Liver (tissue), 3 donors: ENCODE results near the gene DYNC1I2.

Source experiments
- EGR1 ChIP-seq, 2 donors: IDR thresholded peaks; 2 replicates each; pipeline ENCODE4 v1.6.1; 2016 to 2018; ENCODE audit warnings: antibody characterized with exemption in 2 of 2, low read depth in 2 of 2
- FOXA1 ChIP-seq: IDR thresholded peaks from 2 replicates; pipeline ENCODE4 v1.6.1; 2016; ENCODE audit warnings: antibody characterized with exemption
- JUND ChIP-seq, 2 donors: IDR thresholded peaks; 2 replicates each; pipeline ENCODE4 v1.6.1; 2016; ENCODE audit warnings: antibody characterized with exemption in 2 of 2
- RAD21 ChIP-seq, 2 donors: IDR thresholded peaks; 2 replicates each; pipeline ENCODE4 v1.6.1; 2016; ENCODE audit warnings: antibody characterized with exemption in 2 of 2, mild to moderate bottlenecking in 2 of 2
- REST ChIP-seq: IDR thresholded peaks from 2 replicates; pipeline ENCODE4 v1.6.1; 2016; ENCODE audit warnings: antibody characterized with exemption, mild to moderate bottlenecking
- SP1 ChIP-seq: IDR thresholded peaks from 2 replicates; pipeline ENCODE4 v1.6.1; 2018; ENCODE audit warnings: antibody characterized with exemption, mild to moderate bottlenecking
- TAF1 ChIP-seq: conservative IDR thresholded peaks from 2 replicates; pipeline ENCODE4 v1.6.1; 2016; ENCODE audit warnings: antibody characterized with exemption, mild to moderate bottlenecking
- YY1 ChIP-seq: IDR thresholded peaks from 2 replicates; pipeline ENCODE4 v1.6.1; 2016; ENCODE audit warnings: antibody characterized with exemption, mild to moderate bottlenecking
- TF ChIP-seq, protein P1 (sequence below): fragments of 150-350 bp; IDR thresholded peaks from 2 replicates; pipeline ENCODE4 v1.5.1; 2017; ENCODE audit warnings: improper control_type of control experiment, low read depth, low read length; ENCODE audit not compliant: missing input control
- TF ChIP-seq, protein P2 (sequence below): IDR thresholded peaks from 2 replicates; pipeline ENCODE4 v1.6.1; 2016; ENCODE audit warnings: antibody characterized with exemption
- TF ChIP-seq, protein P3 (sequence below): IDR thresholded peaks from 2 replicates; pipeline ENCODE4 v1.6.1; 2016; ENCODE audit warnings: antibody characterized with exemption
- TF ChIP-seq, protein P4 (sequence below): IDR thresholded peaks from 2 replicates; pipeline ENCODE4 v1.6.1; 2016; ENCODE audit warnings: antibody characterized with exemption
- donor health status: healthy.
- donor health status: healthy.

GRCh38 chr2:171671867-171672266, 15.4 kb upstream of the DYNC1I2 start:
- TF ChIP-seq, protein P1, sequence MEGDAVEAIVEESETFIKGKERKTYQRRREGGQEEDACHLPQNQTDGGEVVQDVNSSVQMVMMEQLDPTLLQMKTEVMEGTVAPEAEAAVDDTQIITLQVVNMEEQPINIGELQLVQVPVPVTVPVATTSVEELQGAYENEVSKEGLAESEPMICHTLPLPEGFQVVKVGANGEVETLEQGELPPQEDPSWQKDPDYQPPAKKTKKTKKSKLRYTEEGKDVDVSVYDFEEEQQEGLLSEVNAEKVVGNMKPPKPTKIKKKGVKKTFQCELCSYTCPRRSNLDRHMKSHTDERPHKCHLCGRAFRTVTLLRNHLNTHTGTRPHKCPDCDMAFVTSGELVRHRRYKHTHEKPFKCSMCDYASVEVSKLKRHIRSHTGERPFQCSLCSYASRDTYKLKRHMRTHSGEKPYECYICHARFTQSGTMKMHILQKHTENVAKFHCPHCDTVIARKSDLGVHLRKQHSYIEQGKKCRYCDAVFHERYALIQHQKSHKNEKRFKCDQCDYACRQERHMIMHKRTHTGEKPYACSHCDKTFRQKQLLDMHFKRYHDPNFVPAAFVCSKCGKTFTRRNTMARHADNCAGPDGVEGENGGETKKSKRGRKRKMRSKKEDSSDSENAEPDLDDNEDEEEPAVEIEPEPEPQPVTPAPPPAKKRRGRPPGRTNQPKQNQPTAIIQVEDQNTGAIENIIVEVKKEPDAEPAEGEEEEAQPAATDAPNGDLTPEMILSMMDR: no peak
- TF ChIP-seq YY1 (no peak), EGR1 (IDR thresholded peaks at IDR 0.05; ENCODE audit: low read depth in 2 of 2) (no peak), TAF1 (no peak), JUND (IDR thresholded peaks at IDR 0.05) (no peak), SP1 (no peak), REST (no peak), FOXA1 (no peak), RAD21 (IDR thresholded peaks at IDR 0.05) (no peak)
- TF ChIP-seq, protein P2, sequence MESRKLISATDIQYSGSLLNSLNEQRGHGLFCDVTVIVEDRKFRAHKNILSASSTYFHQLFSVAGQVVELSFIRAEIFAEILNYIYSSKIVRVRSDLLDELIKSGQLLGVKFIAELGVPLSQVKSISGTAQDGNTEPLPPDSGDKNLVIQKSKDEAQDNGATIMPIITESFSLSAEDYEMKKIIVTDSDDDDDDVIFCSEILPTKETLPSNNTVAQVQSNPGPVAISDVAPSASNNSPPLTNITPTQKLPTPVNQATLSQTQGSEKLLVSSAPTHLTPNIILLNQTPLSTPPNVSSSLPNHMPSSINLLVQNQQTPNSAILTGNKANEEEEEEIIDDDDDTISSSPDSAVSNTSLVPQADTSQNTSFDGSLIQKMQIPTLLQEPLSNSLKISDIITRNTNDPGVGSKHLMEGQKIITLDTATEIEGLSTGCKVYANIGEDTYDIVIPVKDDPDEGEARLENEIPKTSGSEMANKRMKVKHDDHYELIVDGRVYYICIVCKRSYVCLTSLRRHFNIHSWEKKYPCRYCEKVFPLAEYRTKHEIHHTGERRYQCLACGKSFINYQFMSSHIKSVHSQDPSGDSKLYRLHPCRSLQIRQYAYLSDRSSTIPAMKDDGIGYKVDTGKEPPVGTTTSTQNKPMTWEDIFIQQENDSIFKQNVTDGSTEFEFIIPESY: no peak
- TF ChIP-seq, protein P3, sequence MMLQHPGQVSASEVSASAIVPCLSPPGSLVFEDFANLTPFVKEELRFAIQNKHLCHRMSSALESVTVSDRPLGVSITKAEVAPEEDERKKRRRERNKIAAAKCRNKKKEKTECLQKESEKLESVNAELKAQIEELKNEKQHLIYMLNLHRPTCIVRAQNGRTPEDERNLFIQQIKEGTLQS: no peak
- TF ChIP-seq, protein P4, sequence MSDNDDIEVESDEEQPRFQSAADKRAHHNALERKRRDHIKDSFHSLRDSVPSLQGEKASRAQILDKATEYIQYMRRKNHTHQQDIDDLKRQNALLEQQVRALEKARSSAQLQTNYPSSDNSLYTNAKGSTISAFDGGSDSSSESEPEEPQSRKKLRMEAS: no peak
